OCI-LY1 (cell line): ENCODE results near the gene USP3.

Experiments used
- H2AFZ ChIP-seq: fragments of 200-600 bp; sonication (generic), shearing (Covaris generic); 2 replicates; pipeline ENCODE4 v1.6.0; 2014; ENCODE audit warnings: antibody characterized with exemption, mild to moderate bottlenecking, low read length
- H3F3A ChIP-seq: fragments of 200-600 bp; sonication (generic), shearing (Covaris generic); 2 replicates; pipeline ENCODE4 v1.6.0; 2014; ENCODE audit warnings: mild to moderate bottlenecking, antibody characterized with exemption, low read length, moderate library complexity; ENCODE audit not compliant: insufficient read depth
- H3K27ac ChIP-seq: fragments of 200-600 bp; sonication (generic); 2 replicates; pipeline ENCODE4 v1.5.1; 2014; ENCODE audit warnings: low read length, mixed run types, mild to moderate bottlenecking, low read depth; ENCODE audit not compliant: poor library complexity, severe bottlenecking
- H3K27me3 ChIP-seq: fragments of 200-600 bp; sonication (generic); 2 replicates; pipeline ENCODE4 v1.6.0; 2014; ENCODE audit warnings: antibody characterized with exemption, mild to moderate bottlenecking, low read length, moderate library complexity; ENCODE audit not compliant: insufficient read depth
- H3K36me3 ChIP-seq: fragments of 200-600 bp; sonication (generic); 2 replicates; pipeline ENCODE4 v1.6.1; 2014; ENCODE audit warnings: mild to moderate bottlenecking, antibody characterized with exemption, low read length, moderate library complexity, mixed read lengths; ENCODE audit not compliant: insufficient read depth
- H3K4me1 ChIP-seq: fragments of 200-600 bp; sonication (generic); 2 replicates; pipeline ENCODE4 v1.5.1; 2014; ENCODE audit warnings: mild to moderate bottlenecking, low read length, moderate library complexity; ENCODE audit not compliant: insufficient read depth, severe bottlenecking
- H3K4me2 ChIP-seq: fragments of 200-600 bp; sonication (generic), shearing (Covaris generic); 2 replicates; pipeline ENCODE4 v1.6.1; 2014; ENCODE audit warnings: low read length
- H3K4me3 ChIP-seq: fragments of 200-600 bp; sonication (generic); 2 replicates; pipeline ENCODE4 v1.5.1; 2014; ENCODE audit warnings: low read length, low read depth, mild to moderate bottlenecking, mixed read lengths; ENCODE audit not compliant: poor library complexity, severe bottlenecking
- H3K79me2 ChIP-seq: fragments of 200-600 bp; shearing (Covaris generic); 2 replicates; pipeline ENCODE4 v1.6.1; 2016; ENCODE audit warnings: mixed run types, low read length, mixed read lengths; ENCODE audit not compliant: insufficient read depth
- H3K9ac ChIP-seq: fragments of 200-600 bp; sonication (generic), shearing (Covaris generic); 2 replicates; pipeline ENCODE4 v1.6.1; 2014; ENCODE audit warnings: mild to moderate bottlenecking, low read length, mixed read lengths
- H3K9me2 ChIP-seq: fragments of 200-600 bp; sonication (generic), shearing (Covaris generic); 2 replicates; pipeline ENCODE4 v1.6.1; 2014; ENCODE audit warnings: low read depth, mild to moderate bottlenecking, low read length, mixed read lengths
- H3K9me3 ChIP-seq: fragments of 200-600 bp; shearing (Covaris generic); 2 replicates; pipeline ENCODE4 v1.6.1; 2014; ENCODE audit warnings: low read length, mixed read lengths
- H4K20me1 ChIP-seq: fragments of 200-600 bp; sonication (generic), shearing (Covaris generic); 2 replicates; pipeline ENCODE4 v1.6.0; 2016; ENCODE audit warnings: mild to moderate bottlenecking, low read length; ENCODE audit not compliant: insufficient read depth
- CTCF ChIP-seq: fragments of 200-600 bp; sonication (generic), shearing (Covaris generic); IDR thresholded peaks from 2 replicates; pipeline ENCODE4 v1.5.1; 2017; ENCODE audit warnings: mild to moderate bottlenecking, antibody characterized with exemption, low read length, moderate library complexity, mixed read lengths
- EZH2 ChIP-seq: fragments of 200-600 bp; sonication (generic), shearing (Covaris generic); IDR thresholded peaks from 2 replicates; pipeline ENCODE4 v1.8.0; 2017; ENCODE audit warnings: borderline replicate concordance, mixed run types, mild to moderate bottlenecking, antibody characterized with exemption, low read length, moderate library complexity, mixed read lengths

Gene USP3

GRCh38 chr15:63495780-63496488, 8.5 kb upstream of the USP3 start:
- no peaks in the 10 kb centered on the region for H3K27me3 ChIP-seq
- H3K4me2 ChIP-seq: no peak overlapping the region

DNA sequence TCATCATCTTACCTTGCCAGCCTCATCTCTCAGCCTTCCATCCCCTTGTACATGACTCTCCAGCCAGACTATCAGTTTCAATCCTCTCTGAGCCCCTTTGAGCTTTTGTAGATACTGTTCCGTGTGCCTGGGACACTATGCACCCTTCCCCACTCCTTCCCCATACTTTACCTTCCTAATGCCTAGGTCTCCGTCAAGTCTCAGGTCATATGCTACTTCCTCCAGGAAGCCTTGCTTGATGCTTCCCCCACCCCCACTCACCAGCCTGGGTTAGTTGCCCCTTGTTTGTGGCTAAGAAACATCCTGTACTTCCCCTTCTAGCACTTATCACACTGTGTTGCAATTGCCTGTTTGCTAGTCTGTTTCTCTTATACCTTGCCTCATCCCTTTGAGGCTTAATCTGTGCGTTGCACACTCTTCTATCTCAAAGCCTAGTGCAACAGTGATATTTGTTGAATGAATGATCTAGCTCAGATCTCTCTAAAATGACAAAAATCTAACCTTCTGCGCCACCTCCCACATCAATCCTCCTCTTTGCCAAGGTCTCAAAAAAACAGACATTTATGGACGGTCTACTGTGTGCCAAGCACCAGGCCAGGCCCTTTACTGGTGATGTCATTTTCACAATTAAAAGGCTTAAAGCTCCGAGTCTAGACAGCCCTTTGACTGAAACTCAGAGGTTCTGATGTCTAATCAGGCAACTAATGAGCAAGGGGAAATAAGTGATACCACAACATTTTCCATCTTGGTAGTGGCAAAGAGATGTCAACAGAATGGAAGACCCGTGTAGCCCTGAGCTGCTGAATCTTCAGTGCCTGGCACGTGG, 6.5 kb upstream of the USP3 start:
- H3K9ac ChIP-seq: peak overlapping the region; percentile 26; the same call in 1 of the 2 replicates
- no peaks in the 10 kb centered on the region for H3K9me2 ChIP-seq
- H3K79me2 ChIP-seq: no peaks in the 10 kb centered on the region
- TF ChIP-seq CTCF: no peak
- no peak for TF ChIP-seq EZH2
- no peaks in the 10 kb centered on the region for H3K36me3 ChIP-seq
- H3K27ac ChIP-seq: peak overlapping the region; percentile 94
- H3K4me3 ChIP-seq: no peak overlapping the region
- no peaks in the 10 kb centered on the region for H3F3A ChIP-seq
- H2AFZ ChIP-seq: no peak overlapping the region
- peaks cover 62% of the 10 kb centered on the region for H3K4me1 ChIP-seq
- peak overlapping the region; percentile 47 for H3K4me2 ChIP-seq
- no peaks in the 10 kb centered on the region for H4K20me1 ChIP-seq
- H3K27me3 ChIP-seq: no peaks in the 10 kb centered on the region
- no peaks in the 10 kb centered on the region for H3K9me3 ChIP-seq

More at GRCh38 chr15:63495780-63496488, 8.5 kb upstream of the USP3 start:
- Histone ChIP-seq H2AFZ (no peak overlapping the region), H3K4me3 (no peak overlapping the region), H3K36me3 (no peaks in the 10 kb centered on the region), H3K79me2 (no peaks in the 10 kb centered on the region), H3K9me3 (no peaks in the 10 kb centered on the region), H3K4me1 (peaks cover 50% of the 10 kb centered on the region), H3F3A (no peaks in the 10 kb centered on the region), H3K27ac (peak overlapping the region; percentile 94), H4K20me1 (no peaks in the 10 kb centered on the region), H3K9me2 (no peaks in the 10 kb centered on the region), H3K9ac (no peak overlapping the region)
- TF ChIP-seq EZH2 (no peak), CTCF (no peak)

DNA sequence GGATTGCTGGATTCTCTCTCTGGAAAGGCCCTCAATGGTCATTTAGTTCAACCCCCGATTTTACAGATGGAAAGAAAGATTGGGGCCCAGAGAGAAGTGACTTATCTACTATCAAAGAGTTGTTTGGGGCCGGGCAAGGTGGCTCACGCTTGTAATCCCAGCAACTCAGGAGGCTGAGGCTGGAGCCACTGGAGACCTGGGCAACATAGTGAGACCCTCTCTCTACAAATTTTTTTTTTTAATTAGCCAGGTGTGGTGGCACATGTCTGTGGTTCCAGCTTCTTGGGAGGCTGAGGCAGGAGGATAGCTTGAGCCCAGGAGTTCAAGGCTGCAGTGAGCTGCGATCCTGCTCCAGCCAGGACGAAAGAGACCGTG, 5.2 kb upstream of the USP3 start:
- no peaks in the 10 kb centered on the region for H3K79me2 ChIP-seq
- peaks cover 74% of the 10 kb centered on the region for H3K4me1 ChIP-seq
- no peaks in the 10 kb centered on the region for H4K20me1 ChIP-seq
- H3K9me2 ChIP-seq: no peaks in the 10 kb centered on the region
- TF ChIP-seq EZH2 (no peak), CTCF (no peak)
- no peak overlapping the region for H3K4me3 ChIP-seq
- H3K27me3 ChIP-seq: no peaks in the 10 kb centered on the region
- H3K4me2 ChIP-seq: no peak overlapping the region
- no peaks in the 10 kb centered on the region for H3F3A ChIP-seq
- H3K27ac ChIP-seq: peak overlapping the region; percentile 94
- no peak overlapping the region for H2AFZ ChIP-seq
- H3K9me3 ChIP-seq: no peaks in the 10 kb centered on the region
- H3K36me3 ChIP-seq: no peaks in the 10 kb centered on the region
- H3K9ac ChIP-seq: no peak overlapping the region
